ENCODE measurements around the gene TEX29.

GRCh38 chr13:111324736-111325135, 4.3 kb downstream of the TEX29 start:
- TF ChIP-seq POLR2A (IDR thresholded peaks at IDR 0.05; ENCODE audit: low read length), result no peak
- no peak for TF ChIP-seq GATA1 (IDR thresholded peaks at IDR 0.05; ENCODE audit: low read depth, low read length)

All from erythroblast (primary cell).